PC-3 (cell line): Measurements from ENCODE around the gene WIPF1. TPM values are rescaled to one million over a fixed set of nuclear protein-coding genes. Genes with fewer than 3 reads are reported as not detected.

Experiments
- ATAC-seq: fragments of 200-7000 bp; cut with Tn5 transposase; 2 replicates; pipeline ENCODE4 v1.9.1; 2020; ENCODE audit warnings: mild to moderate bottlenecking, moderate library complexity
- BruUV-seq: library from RNA; stranded (reverse); fragments of 400-500 nt; replicated peaks from 2 replicates; lab custom pipeline; 2021; lab: Mats Ljungman, UMichigan
- CTCF ChIA-PET: fragments of 300-600 bp; sonication (Branson Sonifier 250); formaldehyde crosslinking; loops from one replicate; lab custom pipeline; 2022; ENCODE audit warnings: antibody characterized with exemption; lab: Charles Lee
- POLR2A ChIA-PET: fragments of 300-600 bp; sonication (Branson Sonifier 250); formaldehyde crosslinking; loops from one replicate; lab custom pipeline; 2022; ENCODE audit warnings: antibody characterized with exemption; ENCODE audit not compliant: unreplicated experiment; lab: Charles Lee
- DNase-seq: peaks from one replicate; pipeline ENCODE4 v3.0.0-alpha.2; 2015
- H2AFZ ChIP-seq: fragments of 300-600 bp; sonication (generic); 2 replicates; pipeline ENCODE4 v1.6.0; 2016; ENCODE audit warnings: antibody characterized with exemption, low read length
- H3F3A ChIP-seq: fragments of 300-600 bp; sonication (generic); one replicate; pipeline ENCODE4 v1.6.0; 2017; ENCODE audit warnings: antibody characterized with exemption, low read length, control low read depth, mild to moderate bottlenecking; ENCODE audit not compliant: unreplicated experiment
- H3K27ac ChIP-seq: fragments of 300-600 bp; sonication (generic); 2 replicates; pipeline ENCODE4 v1.5.1; 2016; ENCODE audit warnings: mild to moderate bottlenecking, low read length
- H3K27me3 ChIP-seq: fragments of 300-600 bp; sonication (generic); 2 replicates; pipeline ENCODE4 v1.6.1; 2016; ENCODE audit warnings: low read length, mixed read lengths
- H3K36me3 ChIP-seq: fragments of 300-600 bp; sonication (generic); 2 replicates; pipeline ENCODE4 v1.6.1; 2016; ENCODE audit warnings: low read depth, mixed run types, low read length, mixed read lengths
- H3K4me1 ChIP-seq: fragments of 300-600 bp; sonication (generic); 2 replicates; pipeline ENCODE4 v1.5.1; 2016; ENCODE audit warnings: low read length; ENCODE audit not compliant: insufficient read depth
- H3K4me2 ChIP-seq: fragments of 300-600 bp; sonication (generic); 2 replicates; pipeline ENCODE4 v1.6.0; 2016; ENCODE audit warnings: low read length
- H3K4me3 ChIP-seq: fragments of 300-600 bp; sonication (generic); 2 replicates; pipeline ENCODE4 v1.5.1; 2016; ENCODE audit warnings: mild to moderate bottlenecking, low read length, mixed read lengths
- H3K79me2 ChIP-seq: fragments of 300-600 bp; sonication (generic); 2 replicates; pipeline ENCODE4 v1.6.1; 2017; ENCODE audit warnings: low read length, mixed read lengths
- H3K9ac ChIP-seq: fragments of 300-600 bp; sonication (generic); 2 replicates; pipeline ENCODE4 v1.6.0; 2016; ENCODE audit warnings: mild to moderate bottlenecking, low read length
- H3K9me2 ChIP-seq: fragments of 300-600 bp; sonication (generic); replicated peaks from 2 replicates; pipeline ENCODE4 v1.6.1; 2016; ENCODE audit warnings: mixed run types, low read length, mixed read lengths
- H3K9me3 ChIP-seq: fragments of 300-600 bp; sonication (generic); 2 replicates; pipeline ENCODE4 v1.6.1; 2016; ENCODE audit warnings: low read length, mixed read lengths
- H4K20me1 ChIP-seq: fragments of 300-600 bp; sonication (generic); 2 replicates; pipeline ENCODE4 v1.6.1; 2016; ENCODE audit warnings: low read length, mixed read lengths
- CTCF ChIP-seq: fragments of 300-600 bp; sonication (generic); conservative IDR thresholded peaks from 2 replicates; pipeline ENCODE4 v1.5.1; 2017; ENCODE audit warnings: antibody characterized with exemption, low read depth, mild to moderate bottlenecking, low read length
- EZH2 ChIP-seq: fragments of 300-600 bp; sonication (generic); IDR thresholded peaks from one replicate; pipeline ENCODE4 v1.6.1; 2017; ENCODE audit warnings: antibody characterized with exemption, mild to moderate bottlenecking, low read length; ENCODE audit not compliant: unreplicated experiment
- EZH2phosphoT487 ChIP-seq: fragments of 300-600 bp; sonication (generic); IDR thresholded peaks from 2 replicates; pipeline ENCODE4 v1.6.1; 2018; ENCODE audit warnings: mild to moderate bottlenecking, antibody characterized with exemption, low read length, borderline replicate concordance
- intact Hi-C: fragments of 100-400 bp; cut with micrococcal nuclease; formaldehyde crosslinking; loops from 2 replicates; pipeline ENCODE4 v1.9.0; 2023
- total RNA-seq: library from RNA; depleted of rRNA; stranded (reverse); fragments of >200 nt; gene quantifications from 2 replicates; pipeline ENCODE4 v1.2.3, GENCODE V29; 2014

Gene WIPF1
- total RNA-seq, 1 experiment from 2014 or later, result 0.29 TPM

GRCh38 chr2:174560737-174561136, 36.9 kb downstream of the WIPF1 start:
- no peak for ATAC-seq
- Histone ChIP-seq H3K36me3 (no peaks in the 10 kb centered on the region), H3K9me3 (no peaks in the 10 kb centered on the region), H3K79me2 (no peaks in the 10 kb centered on the region), H2AFZ (no peak overlapping the region), H4K20me1 (no peaks in the 10 kb centered on the region), H3K27ac (no peak overlapping the region), H3K4me3 (no peak overlapping the region), H3K9ac (no peak overlapping the region), H3F3A (no peaks in the 10 kb centered on the region), H3K4me2 (no peak overlapping the region), H3K4me1 (no peaks in the 10 kb centered on the region), H3K27me3 (peaks cover 19% of the 10 kb centered on the region), H3K9me2 (no peaks in the 10 kb centered on the region)
- no TSS peak for BruUV-seq
- ChIA-PET CTCF (no interaction called here), POLR2A (interaction anchor here (0.7 kb wide), 1 partner anchor 211 kb away, joined by 3 read pairs; no protein-coding TSS in a partner anchor)
- TF ChIP-seq EZH2 (no peak), CTCF (no peak), EZH2phosphoT487 (no peak)
- intact Hi-C loops, result no loop called here
- DNase-seq, result no peak

- CTCF ChIA-PET, result no interaction called here
- Histone ChIP-seq H3K9ac (no peak overlapping the region), H3K9me3 (no peaks in the 10 kb centered on the region), H4K20me1 (no peaks in the 10 kb centered on the region), H3K4me1 (no peaks in the 10 kb centered on the region), H3K4me3 (no peak overlapping the region), H3F3A (no peaks in the 10 kb centered on the region), H2AFZ (no peak overlapping the region), H3K9me2 (no peaks in the 10 kb centered on the region), H3K27ac (no peak overlapping the region), H3K4me2 (no peak overlapping the region), H3K27me3 (peaks cover 6% of the 10 kb centered on the region), H3K36me3 (no peaks in the 10 kb centered on the region), H3K79me2 (no peaks in the 10 kb centered on the region)
- POLR2A ChIA-PET, result no interaction called here
- no peak for DNase-seq
- no peak for ATAC-seq
- no TSS peak for BruUV-seq
- TF ChIP-seq CTCF (no peak), EZH2 (no peak), EZH2phosphoT487 (no peak)
- intact Hi-C loops, result no loop called here
Observed at GRCh38 chr2:174555998-174556397, 41.6 kb downstream of the WIPF1 start.

- Histone ChIP-seq H3K27me3 (peaks cover 4% of the 10 kb centered on the region; the same call in 1 of the 2 replicates), H3K9ac (no peak overlapping the region), H3K4me3 (no peak overlapping the region), H3K79me2 (no peaks in the 10 kb centered on the region), H3K36me3 (no peaks in the 10 kb centered on the region), H3K4me1 (no peaks in the 10 kb centered on the region), H3K27ac (no peak overlapping the region), H3F3A (no peaks in the 10 kb centered on the region), H3K9me3 (no peaks in the 10 kb centered on the region), H3K9me2 (no peaks in the 10 kb centered on the region), H4K20me1 (no peaks in the 10 kb centered on the region), H3K4me2 (no peak overlapping the region), H2AFZ (no peak overlapping the region)
- TF ChIP-seq EZH2, result no peak
- no peak for TF ChIP-seq EZH2phosphoT487
- TF ChIP-seq CTCF, result no peak
- POLR2A ChIA-PET, result interaction anchor here (0.6 kb wide), 1 partner anchor 543 kb away, joined by 3 read pairs; no protein-coding TSS in a partner anchor
- ATAC-seq (no peak), DNase-seq (no peak)
- CTCF ChIA-PET, result no interaction called here
- no TSS peak for BruUV-seq
- intact Hi-C loops, result no loop called here
Observed at GRCh38 chr2:174554529-174555150, 43.0 kb downstream of the WIPF1 start.
